ENCODE measurements around the gene ATP6V1B1. TPM values are rescaled to one million over a fixed set of nuclear protein-coding genes. Genes with fewer than 3 reads are reported as not detected.

The ATP6V1B1 gene
- total and polyA plus RNA-seq, 10 of the 15 experiments (the other 5 are each of a cell fraction or from before 2014, with no cell fraction given) = not detected

DNA sequence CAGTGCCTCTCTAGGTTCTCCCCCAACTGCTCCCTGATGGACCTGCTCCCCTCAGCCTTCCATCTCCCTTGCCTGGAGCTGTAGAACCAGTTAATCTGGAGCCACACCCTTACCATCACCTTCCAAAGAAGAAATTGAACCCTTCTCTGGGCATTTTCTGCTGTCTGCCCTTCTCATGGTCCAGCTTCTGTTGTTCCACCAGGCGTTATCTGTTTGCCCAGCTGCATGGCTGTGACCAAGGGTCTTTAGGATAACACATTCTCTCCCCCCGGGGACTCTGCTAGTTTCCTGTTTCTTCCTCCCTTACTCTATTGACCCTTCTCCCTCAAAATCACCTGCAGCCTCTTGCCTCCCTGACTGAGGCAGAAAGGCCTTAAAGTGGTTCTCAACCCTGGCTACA lies 39.5 kb downstream of the ATP6V1B1 start (continued):
- TF ChIP-seq, protein P1, sequence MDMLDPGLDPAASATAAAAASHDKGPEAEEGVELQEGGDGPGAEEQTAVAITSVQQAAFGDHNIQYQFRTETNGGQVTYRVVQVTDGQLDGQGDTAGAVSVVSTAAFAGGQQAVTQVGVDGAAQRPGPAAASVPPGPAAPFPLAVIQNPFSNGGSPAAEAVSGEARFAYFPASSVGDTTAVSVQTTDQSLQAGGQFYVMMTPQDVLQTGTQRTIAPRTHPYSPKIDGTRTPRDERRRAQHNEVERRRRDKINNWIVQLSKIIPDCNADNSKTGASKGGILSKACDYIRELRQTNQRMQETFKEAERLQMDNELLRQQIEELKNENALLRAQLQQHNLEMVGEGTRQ (IDR thresholded peaks at IDR 0.05; ENCODE audit: borderline replicate concordance, low read depth, low read length) = no peak
- TF ChIP-seq, protein P2, sequence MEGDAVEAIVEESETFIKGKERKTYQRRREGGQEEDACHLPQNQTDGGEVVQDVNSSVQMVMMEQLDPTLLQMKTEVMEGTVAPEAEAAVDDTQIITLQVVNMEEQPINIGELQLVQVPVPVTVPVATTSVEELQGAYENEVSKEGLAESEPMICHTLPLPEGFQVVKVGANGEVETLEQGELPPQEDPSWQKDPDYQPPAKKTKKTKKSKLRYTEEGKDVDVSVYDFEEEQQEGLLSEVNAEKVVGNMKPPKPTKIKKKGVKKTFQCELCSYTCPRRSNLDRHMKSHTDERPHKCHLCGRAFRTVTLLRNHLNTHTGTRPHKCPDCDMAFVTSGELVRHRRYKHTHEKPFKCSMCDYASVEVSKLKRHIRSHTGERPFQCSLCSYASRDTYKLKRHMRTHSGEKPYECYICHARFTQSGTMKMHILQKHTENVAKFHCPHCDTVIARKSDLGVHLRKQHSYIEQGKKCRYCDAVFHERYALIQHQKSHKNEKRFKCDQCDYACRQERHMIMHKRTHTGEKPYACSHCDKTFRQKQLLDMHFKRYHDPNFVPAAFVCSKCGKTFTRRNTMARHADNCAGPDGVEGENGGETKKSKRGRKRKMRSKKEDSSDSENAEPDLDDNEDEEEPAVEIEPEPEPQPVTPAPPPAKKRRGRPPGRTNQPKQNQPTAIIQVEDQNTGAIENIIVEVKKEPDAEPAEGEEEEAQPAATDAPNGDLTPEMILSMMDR (IDR thresholded peaks at IDR 0.05 in 2 of 3, conservative IDR thresholded peaks at IDR 0.05 in 1 of 3; ENCODE audit: control insufficient read depth in 2 of 3, extremely low read depth in 1 of 3, insufficient read depth in 1 of 3, low read depth in 3 of 3, low read length in 3 of 3) = no peak
- TF ChIP-seq HDAC6 (IDR thresholded peaks at IDR 0.05; ENCODE audit: unreplicated experiment) (no peak), JUNB (IDR thresholded peaks at IDR 0.05) (no peak), NR2F1 (conservative IDR thresholded peaks at IDR 0.05) (no peak), ETV6 (conservative IDR thresholded peaks at IDR 0.05 in 1 of 2, IDR thresholded peaks at IDR 0.05 in 1 of 2; ENCODE audit: borderline replicate concordance in 1 of 2, low read depth in 1 of 2) (no peak), ASH2L (IDR thresholded peaks at IDR 0.05; ENCODE audit: borderline replicate concordance, low read depth) (no peak)
- TF ChIP-seq, protein P3, sequence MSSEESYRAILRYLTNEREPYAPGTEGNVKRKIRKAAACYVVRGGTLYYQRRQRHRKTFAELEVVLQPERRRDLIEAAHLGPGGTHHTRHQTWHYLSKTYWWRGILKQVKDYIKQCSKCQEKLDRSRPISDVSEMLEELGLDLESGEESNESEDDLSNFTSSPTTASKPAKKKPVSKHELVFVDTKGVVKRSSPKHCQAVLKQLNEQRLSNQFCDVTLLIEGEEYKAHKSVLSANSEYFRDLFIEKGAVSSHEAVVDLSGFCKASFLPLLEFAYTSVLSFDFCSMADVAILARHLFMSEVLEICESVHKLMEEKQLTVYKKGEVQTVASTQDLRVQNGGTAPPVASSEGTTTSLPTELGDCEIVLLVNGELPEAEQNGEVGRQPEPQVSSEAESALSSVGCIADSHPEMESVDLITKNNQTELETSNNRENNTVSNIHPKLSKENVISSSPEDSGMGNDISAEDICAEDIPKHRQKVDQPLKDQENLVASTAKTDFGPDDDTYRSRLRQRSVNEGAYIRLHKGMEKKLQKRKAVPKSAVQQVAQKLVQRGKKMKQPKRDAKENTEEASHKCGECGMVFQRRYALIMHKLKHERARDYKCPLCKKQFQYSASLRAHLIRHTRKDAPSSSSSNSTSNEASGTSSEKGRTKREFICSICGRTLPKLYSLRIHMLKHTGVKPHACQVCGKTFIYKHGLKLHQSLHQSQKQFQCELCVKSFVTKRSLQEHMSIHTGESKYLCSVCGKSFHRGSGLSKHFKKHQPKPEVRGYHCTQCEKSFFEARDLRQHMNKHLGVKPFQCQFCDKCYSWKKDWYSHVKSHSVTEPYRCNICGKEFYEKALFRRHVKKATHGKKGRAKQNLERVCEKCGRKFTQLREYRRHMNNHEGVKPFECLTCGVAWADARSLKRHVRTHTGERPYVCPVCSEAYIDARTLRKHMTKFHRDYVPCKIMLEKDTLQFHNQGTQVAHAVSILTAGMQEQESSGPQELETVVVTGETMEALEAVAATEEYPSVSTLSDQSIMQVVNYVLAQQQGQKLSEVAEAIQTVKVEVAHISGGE (CRISPR knock-in tag; IDR thresholded peaks at IDR 0.05) = no peak
- TF ChIP-seq, protein P4, sequence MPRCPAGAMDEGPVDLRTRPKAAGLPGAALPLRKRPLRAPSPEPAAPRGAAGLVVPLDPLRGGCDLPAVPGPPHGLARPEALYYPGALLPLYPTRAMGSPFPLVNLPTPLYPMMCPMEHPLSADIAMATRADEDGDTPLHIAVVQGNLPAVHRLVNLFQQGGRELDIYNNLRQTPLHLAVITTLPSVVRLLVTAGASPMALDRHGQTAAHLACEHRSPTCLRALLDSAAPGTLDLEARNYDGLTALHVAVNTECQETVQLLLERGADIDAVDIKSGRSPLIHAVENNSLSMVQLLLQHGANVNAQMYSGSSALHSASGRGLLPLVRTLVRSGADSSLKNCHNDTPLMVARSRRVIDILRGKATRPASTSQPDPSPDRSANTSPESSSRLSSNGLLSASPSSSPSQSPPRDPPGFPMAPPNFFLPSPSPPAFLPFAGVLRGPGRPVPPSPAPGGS (IDR thresholded peaks at IDR 0.05; ENCODE audit: borderline replicate concordance, insufficient read depth, low read depth, low read length, poor library complexity, severe bottlenecking) = no peak
- TF ChIP-seq, protein P5, sequence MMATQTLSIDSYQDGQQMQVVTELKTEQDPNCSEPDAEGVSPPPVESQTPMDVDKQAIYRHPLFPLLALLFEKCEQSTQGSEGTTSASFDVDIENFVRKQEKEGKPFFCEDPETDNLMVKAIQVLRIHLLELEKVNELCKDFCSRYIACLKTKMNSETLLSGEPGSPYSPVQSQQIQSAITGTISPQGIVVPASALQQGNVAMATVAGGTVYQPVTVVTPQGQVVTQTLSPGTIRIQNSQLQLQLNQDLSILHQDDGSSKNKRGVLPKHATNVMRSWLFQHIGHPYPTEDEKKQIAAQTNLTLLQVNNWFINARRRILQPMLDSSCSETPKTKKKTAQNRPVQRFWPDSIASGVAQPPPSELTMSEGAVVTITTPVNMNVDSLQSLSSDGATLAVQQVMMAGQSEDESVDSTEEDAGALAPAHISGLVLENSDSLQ (IDR thresholded peaks at IDR 0.05) = no peak
- TF ChIP-seq, protein P6, sequence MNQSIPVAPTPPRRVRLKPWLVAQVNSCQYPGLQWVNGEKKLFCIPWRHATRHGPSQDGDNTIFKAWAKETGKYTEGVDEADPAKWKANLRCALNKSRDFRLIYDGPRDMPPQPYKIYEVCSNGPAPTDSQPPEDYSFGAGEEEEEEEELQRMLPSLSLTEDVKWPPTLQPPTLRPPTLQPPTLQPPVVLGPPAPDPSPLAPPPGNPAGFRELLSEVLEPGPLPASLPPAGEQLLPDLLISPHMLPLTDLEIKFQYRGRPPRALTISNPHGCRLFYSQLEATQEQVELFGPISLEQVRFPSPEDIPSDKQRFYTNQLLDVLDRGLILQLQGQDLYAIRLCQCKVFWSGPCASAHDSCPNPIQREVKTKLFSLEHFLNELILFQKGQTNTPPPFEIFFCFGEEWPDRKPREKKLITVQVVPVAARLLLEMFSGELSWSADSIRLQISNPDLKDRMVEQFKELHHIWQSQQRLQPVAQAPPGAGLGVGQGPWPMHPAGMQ (IDR thresholded peaks at IDR 0.05; ENCODE audit: borderline replicate concordance) = no peak
- TF ChIP-seq, protein P7, sequence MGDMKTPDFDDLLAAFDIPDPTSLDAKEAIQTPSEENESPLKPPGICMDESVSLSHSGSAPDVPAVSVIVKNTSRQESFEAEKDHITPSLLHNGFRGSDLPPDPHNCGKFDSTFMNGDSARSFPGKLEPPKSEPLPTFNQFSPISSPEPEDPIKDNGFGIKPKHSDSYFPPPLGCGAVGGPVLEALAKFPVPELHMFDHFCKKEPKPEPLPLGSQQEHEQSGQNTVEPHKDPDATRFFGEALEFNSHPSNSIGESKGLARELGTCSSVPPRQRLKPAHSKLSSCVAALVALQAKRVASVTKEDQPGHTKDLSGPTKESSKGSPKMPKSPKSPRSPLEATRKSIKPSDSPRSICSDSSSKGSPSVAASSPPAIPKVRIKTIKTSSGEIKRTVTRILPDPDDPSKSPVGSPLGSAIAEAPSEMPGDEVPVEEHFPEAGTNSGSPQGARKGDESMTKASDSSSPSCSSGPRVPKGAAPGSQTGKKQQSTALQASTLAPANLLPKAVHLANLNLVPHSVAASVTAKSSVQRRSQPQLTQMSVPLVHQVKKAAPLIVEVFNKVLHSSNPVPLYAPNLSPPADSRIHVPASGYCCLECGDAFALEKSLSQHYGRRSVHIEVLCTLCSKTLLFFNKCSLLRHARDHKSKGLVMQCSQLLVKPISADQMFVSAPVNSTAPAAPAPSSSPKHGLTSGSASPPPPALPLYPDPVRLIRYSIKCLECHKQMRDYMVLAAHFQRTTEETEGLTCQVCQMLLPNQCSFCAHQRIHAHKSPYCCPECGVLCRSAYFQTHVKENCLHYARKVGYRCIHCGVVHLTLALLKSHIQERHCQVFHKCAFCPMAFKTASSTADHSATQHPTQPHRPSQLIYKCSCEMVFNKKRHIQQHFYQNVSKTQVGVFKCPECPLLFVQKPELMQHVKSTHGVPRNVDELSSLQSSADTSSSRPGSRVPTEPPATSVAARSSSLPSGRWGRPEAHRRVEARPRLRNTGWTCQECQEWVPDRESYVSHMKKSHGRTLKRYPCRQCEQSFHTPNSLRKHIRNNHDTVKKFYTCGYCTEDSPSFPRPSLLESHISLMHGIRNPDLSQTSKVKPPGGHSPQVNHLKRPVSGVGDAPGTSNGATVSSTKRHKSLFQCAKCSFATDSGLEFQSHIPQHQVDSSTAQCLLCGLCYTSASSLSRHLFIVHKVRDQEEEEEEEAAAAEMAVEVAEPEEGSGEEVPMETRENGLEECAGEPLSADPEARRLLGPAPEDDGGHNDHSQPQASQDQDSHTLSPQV (IDR thresholded peaks at IDR 0.05) = no peak

Measured in GM12878 (cell line).